HG02943 (cell line): ENCODE data around the gene ARHGAP32.
"Not testable (repeated sequence)": the region's sequence is repeated elsewhere in the genome, so short reads cannot be mapped to it uniquely, and the experiment has no call there.

Experiments
- ATAC-seq: cut with Tn5 transposase; IDR thresholded peaks from one replicate; pipeline ENCODE4 v1.9.1; 2021; ENCODE audit warnings: mild to moderate bottlenecking, low read depth, moderate library complexity; ENCODE audit not compliant: unreplicated experiment

Gene ARHGAP32

GRCh38 chr11:129204150-129204838 is 12.2 kb upstream of the ARHGAP32 start:
- no peak for ATAC-seq

GRCh38 chr11:129202646-129203045 is 10.5 kb upstream of the ARHGAP32 start:
- ATAC-seq: no peak

DNA sequence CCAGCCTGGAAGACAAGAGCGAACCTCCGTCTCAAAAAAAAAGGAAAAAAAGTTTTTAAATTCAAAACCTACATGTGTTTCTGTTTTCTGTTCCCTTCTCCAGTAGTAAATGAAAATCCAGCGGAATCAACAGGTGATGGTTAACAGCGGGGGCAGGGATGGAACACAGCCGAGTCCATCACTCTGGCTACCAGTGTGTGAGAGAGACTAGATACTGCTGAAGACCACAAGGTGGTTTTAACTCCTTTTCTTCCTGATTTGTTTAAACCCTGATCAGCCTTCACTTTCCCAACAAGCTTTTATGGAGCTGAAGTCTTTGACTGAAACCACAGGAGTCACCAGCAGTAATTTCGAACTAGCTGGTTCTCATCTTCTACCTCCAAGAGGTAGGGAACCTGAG is 3.6 kb upstream of the ARHGAP32 start:
- ATAC-seq: no peak

GRCh38 chr11:129191649-129192048 is 476 bp downstream of the ARHGAP32 start:
- ATAC-seq: no peak

GRCh38 chr11:129190087-129190486 is 2.0 kb downstream of the ARHGAP32 start:
- ATAC-seq: no peak

DNA sequence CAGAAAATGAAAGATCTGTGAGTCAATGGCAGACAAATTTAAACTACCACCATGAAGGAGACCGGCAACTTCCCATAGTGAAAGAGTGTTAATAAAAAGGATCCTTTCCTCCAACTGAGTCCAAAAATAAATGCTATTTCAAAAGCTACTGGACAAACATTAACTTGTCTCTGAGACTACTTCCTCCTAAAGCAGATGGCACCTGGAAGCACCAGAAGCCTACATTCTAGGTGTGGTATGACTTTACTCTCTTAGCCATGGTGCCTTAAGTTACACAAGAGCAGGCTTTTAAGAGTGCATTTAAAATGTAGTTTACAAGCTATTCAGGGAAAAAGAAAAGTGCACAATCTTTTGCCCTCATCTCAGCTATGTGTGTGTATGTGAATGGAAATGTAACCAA is 2.5 kb downstream of the ARHGAP32 start:
- no peak for ATAC-seq

DNA sequence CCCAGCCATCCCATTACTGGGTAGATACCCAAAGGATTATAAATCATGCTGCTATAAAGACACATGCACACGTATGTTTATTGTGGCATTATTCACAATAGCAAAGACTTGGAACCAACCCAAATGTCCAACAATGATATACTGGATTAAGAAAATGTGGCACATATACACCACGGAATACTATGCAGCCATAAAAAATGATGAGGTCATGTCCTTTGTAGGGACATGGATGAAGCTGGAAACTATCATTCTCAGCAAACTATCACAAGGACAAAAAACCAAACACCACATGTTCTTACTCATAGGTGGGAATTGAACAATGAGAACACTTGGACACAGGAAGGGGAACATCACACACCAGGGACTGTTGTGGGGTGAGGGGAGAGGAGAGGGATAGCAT is 7.0 kb downstream of the ARHGAP32 start:
- ATAC-seq: not testable (repeated sequence)

DNA sequence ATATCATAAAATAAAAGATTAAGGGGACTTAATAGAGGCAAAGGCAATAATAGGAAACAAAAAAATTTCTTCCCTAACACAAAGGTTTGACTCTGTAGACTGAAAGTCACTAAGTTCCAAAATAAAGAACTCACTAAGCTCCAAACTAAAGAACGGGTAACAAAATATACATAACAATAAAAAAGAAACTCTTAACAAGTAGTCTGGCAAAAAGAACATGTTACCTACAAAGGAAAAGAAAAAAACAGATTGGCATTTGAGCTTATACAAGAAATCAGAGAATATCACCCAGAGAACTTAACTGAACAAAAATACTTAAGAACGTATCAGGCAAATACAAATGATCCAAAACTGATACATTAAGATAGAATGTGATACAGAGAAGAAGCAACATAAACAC is 7.5 kb downstream of the ARHGAP32 start:
- ATAC-seq: no peak

GRCh38 chr11:129167315-129167714 is 24.8 kb downstream of the ARHGAP32 start:
- ATAC-seq: no peak

DNA sequence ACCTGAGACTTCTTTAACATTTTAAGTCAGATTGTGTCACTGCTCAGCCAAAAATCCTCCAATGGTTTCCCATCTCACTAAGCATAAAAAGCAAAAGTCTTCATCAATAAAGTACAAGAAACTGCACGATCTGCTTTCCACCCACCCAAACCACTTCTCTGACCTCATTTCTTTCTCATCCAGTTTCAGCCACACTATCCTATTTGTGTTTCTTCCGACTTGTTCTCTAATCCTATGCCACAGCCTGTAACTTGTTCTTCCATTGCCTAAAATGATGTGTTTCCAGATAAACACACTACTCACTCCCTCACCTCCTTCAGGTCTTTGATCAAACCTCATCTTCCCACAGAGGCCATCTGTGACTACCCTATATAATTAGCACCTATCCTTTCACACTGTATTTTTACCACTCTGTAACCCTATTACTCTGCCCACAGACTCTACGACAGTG is 28.4 kb downstream of the ARHGAP32 start:
- no peak for ATAC-seq

DNA sequence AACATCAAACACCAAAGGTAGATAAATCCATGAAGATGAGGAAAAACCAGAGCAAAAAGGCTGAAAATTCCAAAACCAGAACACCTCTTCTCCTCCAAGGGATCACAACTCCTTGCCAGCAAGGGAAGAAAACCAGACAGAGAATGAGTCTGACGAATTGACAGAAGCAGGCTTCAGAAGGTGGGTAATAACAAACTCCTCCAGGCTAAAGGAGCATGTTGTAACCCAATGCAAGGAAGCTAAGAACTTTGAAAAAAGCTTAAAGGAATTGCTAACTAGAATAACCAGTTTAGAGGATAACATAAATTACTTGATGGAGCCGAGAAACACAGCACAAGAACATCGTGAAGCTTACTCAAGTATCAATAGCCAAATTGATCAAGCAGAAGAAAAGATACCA is 35.0 kb downstream of the ARHGAP32 start:
- ATAC-seq: not testable (repeated sequence)

DNA sequence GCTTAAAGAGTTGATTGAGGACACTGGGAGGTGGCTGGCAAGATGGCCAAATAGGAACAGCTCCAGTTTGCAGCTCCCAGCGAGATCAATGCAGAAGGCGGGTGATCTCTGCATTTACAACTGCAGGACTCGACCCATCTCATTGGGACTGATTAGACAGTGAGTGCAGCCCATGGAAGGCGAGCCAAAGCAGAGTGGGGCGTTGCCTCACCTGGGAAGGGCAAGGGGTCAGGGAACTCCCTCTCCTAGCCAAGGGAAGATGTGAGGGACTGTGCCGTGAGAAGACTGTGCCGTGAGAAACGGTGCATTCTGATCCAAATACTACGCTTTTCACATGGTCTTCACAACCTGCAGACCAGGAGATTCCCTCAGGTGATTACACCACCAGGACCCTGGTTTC is 36.4 kb downstream of the ARHGAP32 start:
- ATAC-seq: no peak

DNA sequence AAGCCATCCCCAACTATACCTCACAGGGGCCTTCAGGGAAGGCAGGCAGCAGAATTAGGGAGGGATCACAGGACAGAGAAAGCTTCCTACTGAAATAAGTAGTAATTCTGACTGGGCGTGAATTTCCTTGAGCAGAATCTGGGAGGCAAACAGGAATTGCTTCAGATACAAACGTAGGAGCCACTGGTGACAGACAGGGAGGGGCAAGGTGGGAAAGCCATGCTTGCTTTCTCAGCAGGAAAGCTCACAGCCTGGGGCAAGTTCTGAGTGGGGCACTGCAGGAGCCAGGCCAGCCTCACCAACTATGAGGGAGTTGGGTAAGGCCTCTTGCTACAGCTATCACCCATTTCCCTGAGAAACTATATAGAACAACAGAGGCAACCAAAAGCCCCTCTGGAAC is 43.6 kb downstream of the ARHGAP32 start:
- ATAC-seq: no peak

- ATAC-seq: no peak
These were observed 45.9 kb downstream of the ARHGAP32 start for GRCh38 chr11:129146191-129146590.

GRCh38 chr11:129145276-129145675 is 46.8 kb downstream of the ARHGAP32 start:
- ATAC-seq: no peak

GRCh38 chr11:129144256-129144655 is 47.9 kb downstream of the ARHGAP32 start:
- no peak for ATAC-seq

DNA sequence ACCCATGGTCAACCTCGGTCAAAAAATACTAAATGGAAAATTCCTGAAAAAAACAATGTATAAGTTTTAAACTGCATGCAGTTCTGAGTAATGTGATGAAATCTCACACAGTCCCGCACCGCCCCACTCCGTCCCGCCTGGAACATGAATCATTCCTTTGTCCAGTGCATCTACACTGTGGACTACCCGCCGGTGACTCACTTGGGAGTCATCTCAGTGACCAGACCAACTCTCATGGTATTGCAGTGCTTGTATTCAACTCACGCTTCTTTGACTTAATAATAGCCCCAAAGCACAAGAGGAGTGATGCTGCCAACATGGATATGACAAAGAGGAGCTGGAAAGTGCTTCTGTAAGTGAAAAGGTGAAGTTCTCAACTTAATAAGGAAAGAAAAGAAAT is 48.8 kb downstream of the ARHGAP32 start:
- no peak for ATAC-seq

DNA sequence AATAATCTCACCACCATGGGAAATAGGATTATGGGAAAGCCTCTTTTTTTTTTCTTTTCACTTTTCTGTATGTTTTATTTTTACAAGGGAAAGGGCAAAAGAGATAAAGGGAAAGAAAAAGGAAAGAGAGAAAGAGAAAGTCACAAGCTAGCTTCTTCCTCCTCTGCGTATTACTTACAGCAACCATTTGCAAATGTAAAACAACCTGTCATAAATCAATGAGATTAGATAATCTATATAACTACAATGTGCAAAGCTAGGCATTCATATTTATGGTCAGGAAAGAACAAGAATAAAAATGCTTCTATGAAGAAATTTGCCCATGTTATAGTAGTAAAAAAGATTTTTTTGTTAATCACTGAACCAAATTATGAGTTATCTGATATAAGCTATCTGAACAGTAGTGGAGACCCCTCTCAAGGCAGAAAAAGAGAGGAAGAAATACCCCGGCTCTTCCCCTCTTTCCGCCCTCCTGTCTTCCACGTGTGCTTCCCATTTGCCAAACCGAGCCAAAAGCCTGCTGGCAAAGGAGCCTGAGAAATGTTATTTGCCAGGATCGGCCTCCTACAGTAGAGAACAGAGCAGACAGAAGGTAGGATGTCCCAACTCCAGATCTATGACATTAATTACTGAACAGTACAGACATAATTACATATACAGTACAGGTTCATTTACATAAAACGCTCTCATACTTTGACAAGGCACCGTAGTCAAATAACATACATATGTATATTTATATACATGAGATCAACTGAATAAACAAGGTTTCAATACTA is 50.2 kb downstream of the ARHGAP32 start:
- ATAC-seq: no peak

GRCh38 chr11:129131316-129131715 is 60.8 kb downstream of the ARHGAP32 start:
- ATAC-seq: no peak

DNA sequence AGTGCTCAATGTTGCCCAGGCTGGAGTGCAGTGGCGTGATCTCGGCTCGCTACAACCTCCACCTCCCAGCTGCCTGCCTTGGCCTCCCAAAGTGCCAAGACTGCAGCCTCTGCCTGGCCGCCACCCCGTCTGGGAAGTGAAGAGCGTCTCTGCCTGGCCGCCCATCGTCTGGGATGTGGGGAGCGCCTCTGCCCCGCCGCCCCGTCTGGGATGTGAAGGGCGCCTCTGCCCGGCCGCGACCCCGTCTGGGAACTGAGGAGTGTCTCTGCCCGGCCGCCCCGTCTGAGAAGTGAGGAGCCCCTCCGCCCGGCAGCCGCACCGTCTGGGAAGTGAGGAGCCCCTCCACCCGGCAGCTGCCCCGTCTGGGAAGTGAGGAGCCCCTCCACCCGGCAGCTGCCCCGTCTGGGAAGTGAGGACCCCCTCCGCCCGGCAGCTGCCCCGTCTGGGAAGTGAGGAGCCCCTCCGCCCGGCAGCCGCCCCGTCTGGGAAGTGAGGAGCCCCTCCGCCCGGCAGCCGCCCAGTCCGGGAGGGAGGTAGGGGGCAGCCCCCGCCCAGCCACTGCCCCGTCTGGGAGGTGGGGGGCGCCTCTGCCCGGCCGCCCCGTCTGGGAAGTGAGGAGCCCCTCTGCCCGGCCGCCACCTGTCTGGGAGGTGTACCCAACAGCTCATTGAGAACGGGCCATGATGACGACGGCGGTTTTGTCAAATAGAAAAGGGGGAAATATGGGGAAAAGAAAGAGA is 63.1 kb downstream of the ARHGAP32 start:
- not testable (repeated sequence) for ATAC-seq

DNA sequence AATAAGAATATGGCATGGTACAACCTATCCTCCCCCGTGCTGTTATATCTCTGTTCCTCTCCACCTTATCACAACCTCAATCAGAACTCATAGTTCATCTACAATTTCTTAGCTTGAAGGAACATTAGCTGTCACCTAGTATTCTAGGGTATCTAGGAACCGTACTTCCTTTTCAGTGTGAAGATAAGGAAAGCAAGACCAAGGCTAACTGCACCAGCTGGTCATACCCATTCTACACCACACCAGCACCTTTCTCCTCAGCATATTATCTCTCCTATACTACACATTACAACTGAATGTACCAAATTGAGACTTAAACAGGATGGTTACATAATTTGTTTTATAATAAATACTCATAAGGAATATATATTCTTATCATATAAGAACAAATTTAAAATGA is 73.1 kb downstream of the ARHGAP32 start:
- ATAC-seq: no peak
